Stimulated activated CD8-positive, alpha-beta memory T cell treated with anti-CD3 and anti-CD28 coated beads, Interleukin-12 subunit alpha, Interleukin-12 subunit beta, amount 100 ng/mL, for 24 hours (primary cell): ENCODE measurements around the gene GSAP.
"Not testable (repeated sequence)": the region's sequence is repeated elsewhere in the genome, so short reads cannot be mapped to it uniquely, and the experiment has no call there.

Experiments used
- DNase-seq: peaks from one replicate; pipeline ENCODE4 v3.0.0-alpha.2; 2020; ENCODE audit errors: extremely low read depth

Gene GSAP

DNA sequence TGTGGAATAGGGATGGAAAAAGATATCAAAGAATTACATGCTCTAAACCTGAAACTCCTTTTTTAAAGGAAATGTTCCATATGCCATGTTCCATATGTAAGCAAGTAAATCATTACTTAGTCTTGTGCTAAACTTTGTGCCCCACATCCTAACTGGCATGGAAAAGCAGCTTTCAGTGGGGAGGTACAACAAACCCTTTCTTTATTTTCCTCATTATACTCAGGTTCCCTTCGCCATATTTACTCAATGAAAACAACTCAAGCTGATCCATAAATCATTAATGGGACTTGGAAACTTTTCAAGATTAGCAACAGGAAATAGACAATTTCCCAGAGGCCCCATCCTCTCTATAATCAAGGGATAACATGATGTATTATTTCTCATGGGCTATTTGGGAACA lies 56.0 kb downstream of the GSAP start:
- no peak for DNase-seq

DNA sequence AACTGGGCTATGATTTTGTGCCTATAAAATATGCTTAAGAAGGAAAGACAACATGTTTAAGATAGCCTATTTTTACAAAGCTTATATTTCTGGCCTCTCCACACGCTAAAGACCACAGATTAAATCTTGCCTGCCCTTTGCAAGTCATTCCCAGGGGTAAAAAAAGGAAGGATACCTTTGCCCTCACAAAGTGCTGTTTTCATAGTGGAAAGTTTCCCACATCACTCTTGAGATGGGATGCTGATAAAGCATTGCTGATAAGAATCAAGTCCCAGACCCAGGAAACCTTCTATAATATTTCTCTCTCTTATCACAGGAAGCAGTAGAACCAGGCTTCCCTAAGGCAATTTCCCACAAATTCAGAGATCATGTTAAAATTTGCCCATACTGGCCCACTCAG lies 56.5 kb downstream of the GSAP start:
- DNase-seq = no peak

DNA sequence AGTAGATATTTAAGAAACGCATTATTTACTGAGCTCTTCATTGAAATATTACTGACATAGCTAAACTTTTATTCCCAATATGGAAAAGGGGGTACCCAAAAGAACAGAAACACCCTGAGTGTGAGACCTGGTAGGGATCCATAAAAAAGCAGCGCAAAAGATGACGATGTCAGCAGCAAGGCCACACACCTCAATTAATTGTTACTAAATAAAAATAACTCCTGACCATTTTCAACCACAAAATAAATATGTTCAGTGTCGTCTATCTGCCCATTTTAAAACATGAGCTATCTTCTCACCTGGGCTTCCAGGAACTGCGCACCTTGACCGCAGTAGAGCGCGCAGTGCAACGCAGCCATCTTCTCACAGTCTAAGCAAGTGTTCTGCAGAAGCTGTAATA lies 61.2 kb downstream of the GSAP start:
- DNase-seq = no peak

DNA sequence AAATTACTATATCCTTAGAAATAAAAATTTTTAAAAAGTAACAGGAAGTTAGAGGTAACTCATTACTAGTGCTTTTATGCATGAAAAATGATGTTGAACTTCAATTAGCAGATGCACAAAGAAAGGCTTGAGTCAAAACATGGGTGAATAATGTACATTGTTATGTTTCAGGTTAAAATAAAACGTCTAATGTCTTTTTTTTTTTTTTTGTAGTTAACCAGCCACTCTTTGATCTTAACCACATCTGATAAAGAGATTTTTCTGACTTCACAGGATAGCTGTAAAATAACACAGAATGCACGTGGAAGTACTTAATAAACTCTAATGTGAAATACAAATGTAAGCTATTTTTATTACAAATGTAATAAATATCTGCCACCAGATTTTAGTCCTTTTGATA lies 61.7 kb downstream of the GSAP start:
- no peak for DNase-seq

DNA sequence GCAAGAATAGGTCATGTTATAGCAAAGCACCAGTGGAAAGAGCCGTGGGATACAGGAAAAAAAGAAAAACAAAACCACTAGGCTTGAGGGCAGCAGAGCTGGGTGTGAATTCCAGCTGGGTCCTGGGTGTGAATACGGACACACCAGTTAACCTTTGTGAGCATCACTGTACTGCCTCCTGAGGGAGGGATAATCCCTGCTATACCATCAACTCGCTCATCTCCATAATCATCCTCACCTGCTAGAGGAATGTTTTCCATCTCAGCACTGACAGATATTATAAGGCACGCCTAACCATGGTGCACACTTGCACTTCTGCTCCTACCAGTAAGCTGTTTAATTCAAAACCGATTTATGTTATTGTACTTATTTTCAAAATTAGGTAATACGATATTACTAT lies 62.2 kb downstream of the GSAP start:
- DNase-seq = no peak

DNA sequence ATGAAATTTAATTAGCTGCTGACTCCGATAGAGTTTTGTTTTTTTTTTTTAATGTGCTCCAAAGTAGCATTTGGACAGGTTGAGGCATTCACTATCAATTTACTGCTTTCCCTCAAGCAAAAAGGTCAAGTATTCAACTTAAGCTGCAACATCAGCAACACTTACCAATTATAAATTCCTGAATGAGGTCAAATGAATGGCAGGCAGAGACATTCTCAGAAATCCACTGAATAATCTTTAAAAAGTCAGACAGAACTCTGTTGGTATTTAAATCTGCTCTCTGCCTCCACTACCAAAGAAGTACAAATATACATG lies 62.8 kb downstream of the GSAP start:
- DNase-seq = no peak

DNA sequence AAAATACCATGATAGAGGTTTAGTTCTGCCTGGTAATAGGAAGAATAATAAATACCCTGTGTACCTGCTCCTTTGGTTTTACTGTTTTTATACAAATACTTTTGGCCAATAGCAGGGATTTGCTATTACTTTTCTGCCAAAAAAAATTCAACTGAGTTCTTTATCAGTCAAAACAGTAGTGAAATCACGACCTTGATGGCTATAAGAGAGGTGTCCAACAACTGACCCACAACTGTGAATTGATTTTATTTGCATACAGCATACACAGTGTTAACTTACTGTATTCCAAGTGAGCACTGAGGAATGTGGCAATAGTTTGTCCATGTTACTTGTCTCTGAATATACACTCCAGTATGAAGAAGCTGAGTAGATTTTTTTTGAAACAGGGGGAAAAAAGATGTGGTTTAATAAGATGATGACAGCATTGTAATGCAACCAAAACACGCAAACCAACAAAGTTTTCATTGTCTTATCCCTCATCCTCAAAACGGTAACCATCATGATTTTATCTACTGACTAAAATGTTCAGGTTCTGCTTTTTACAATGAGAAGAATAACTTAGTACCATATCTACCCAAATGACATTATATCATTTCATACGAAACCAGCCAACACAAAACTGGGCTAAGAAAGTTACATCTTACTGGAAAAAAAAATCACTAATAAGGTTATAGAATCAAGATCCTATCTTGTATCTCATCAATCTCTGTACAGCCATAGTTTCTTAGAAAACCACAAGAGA lies 63.3 kb downstream of the GSAP start:
- no peak for DNase-seq

DNA sequence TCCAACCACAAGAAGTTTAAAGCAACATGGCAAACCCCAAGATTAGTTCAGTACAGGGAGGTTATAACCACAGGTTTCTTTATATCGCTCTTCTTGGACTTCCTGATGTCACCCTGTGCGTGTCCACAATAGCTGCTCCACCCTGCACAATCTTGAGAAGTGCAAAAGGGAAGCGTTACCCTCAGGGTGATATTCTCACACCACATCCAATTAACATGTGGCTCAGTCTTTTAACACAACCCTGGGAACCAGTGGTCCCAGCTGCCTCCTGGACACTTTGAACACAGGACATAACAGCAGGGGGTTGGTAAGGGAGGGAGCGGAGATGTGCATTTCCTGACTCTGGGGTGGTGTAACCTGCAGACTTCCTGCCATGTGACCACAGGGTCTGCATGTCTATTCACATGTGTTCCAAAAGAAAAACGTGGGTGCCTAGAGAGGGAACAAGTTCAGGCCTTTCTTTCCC lies 64.6 kb downstream of the GSAP start:
- DNase-seq = no peak

DNA sequence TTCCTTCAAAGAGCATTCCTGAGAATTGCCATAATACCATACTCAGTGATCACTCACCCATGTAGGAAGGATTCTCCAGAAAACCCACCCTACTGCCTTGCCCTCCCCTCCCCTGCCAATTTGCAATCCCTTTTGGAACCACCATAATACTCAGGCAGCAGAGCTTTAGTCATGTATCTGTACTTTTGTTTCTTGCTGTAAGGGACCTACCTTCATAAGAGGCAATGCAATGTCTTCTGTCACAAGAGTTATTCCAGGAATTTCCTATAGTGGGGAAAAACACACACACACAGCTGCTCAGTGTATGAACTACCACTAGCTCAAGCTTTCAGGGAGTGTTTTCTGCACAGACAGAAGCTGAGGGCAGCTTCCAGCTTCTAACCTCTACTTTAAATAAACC lies 67.0 kb downstream of the GSAP start:
- DNase-seq = no peak

DNA sequence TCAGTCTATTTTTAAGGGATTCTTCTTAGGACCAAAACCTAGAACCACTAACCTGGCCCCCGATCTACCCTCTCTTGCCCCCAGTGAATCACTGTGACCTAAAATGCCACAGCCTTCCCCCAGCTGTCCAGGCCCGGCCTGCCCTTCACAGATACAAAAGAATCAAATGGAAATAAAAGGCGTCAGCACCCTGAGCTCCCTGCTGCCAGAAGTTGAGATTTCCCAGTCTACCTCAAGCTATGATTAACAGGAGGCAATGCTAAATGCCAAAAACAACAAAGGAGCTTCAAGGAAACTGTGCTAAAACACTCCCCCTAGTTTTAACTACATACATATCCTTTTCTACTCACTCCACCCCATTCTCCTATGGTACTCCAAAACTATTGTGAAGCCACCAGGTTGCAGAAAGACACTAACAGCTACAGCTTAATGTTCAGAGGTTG lies 67.8 kb downstream of the GSAP start:
- DNase-seq = no peak

DNA sequence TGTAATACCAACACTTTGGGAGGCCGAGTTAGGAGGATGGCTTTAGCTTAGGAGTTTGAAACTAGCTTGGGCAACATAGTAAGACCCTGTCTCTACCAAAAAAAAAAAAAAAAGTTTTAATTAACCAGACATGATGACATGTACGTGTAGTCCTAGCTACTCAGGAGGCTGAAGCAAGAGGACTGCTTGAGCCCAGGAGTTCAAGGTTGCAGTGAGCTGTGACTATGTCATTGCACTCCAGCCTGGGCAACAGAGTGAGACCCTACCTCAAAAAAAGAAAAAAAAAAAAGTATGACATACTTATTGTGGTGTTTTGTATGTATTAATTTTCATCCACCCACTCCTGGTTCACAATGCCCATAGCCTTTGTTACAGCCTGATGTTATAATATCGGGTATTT lies 69.7 kb downstream of the GSAP start:
- no peak for DNase-seq

DNA sequence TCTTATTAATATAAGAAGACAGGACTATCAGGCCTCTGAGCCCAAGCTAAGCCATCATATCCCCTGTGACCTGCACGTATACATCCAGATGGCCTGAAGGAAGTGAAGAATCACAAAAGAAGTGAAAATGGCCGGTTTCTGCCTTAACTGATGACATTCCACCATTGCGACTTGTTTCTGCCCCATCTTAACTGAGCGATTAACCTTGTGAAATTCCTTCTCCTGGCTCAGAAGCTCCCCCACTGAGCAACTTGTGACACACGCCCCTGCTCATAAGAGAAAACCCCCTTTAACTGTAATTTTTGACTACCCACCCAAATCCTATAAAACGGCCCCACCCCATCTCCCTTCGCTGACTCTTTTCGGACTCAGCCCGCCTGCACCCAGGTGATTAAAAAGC lies 70.7 kb downstream of the GSAP start:
- not testable (repeated sequence) for DNase-seq

DNA sequence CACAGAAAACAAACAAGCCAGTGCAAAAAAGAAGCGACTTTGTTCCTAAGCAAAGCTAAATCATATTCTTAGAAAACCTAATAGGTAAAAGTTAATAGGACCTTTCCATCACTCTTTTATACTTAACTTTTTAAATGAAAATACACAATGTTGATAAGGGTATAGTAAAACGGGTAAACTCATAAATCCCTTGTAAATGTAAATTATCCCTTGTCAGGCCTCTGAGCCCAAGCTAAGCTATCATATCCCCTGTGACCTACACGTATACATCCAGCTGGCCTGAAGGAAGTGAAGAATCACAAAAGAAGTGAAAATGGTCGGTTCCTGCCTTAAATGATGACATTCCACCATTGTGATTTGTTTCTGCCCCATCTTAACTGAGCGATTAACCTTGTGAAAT lies 76.4 kb downstream of the GSAP start:
- no peak for DNase-seq

DNA sequence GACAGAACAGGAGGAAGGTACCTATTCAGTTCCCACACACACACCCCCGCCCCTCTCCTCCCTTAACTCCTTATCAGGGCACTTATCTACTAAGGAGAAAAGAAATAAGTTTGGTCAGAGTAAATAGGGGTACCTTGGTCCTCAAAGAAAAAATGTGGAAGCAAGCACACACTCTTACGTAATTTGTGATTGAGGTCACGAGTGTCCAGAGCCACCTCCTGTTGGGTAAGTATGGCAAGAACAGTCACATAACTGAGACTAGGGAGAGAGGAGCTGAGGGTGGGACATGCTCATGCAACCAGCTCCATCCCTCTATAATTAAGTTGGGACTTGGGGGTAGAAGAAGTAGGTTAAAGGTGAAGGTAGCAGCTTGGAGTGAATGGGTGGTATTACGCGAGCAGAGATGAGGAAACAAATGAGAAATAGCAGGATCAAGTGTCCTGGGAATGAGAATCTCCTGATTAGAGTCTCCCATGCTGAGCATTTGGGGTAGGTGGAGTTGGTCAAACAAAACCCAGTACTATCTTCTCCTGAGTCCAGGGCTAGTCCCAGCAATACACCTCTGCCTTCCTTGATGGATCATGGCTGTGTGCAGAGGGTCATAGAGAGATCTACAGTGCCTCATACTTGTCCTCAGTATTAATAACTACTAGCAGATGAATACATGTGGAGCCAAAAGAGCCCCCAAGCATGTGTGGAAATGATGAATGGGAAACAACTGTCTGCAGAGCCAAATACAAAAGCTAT lies 77.1 kb downstream of the GSAP start:
- DNase-seq = no peak

DNA sequence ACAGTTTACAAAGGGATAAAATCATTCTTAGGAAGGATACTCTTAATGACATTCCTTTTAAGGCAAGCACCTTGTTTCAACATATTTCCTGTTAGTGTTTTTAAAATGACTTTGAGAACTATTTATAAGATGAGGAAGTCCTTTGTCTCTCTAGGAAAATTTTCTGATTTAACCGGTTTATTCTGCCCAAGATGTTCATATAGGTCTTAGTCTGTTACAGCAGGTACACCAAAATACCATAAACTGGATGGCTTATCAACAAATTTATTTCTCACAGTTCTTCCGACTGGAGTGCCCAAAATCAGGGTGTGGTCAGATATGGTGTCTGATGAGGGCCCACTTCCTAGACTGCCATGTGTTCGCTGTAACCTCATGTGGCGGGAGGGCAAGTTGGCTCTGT lies 77.9 kb downstream of the GSAP start:
- DNase-seq = no peak

DNA sequence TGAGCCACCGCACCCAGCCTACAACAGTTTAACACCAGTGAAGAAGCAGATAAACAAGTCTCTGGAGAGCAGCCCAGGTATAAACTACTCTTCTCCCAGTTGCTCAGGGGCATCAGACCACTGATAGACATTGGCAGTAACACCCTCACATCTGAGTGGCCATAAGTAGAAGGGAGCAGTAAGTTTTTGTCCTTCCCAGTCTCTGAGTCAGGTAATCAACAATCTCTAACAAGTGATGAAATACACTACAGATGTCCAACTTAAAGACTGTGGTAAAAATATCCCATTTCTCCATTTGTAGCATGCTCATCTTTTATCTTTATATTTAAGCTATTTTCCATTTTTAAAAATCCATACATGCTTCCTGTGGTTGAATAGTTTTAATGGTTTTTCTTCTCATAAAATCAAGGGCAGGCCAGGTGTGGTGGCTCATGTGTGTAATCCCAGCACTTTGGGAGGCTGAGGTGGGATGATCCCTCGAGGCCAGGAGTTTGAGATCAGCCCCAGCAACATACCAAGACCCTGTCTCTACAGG lies 78.6 kb downstream of the GSAP start:
- DNase-seq = no peak

DNA sequence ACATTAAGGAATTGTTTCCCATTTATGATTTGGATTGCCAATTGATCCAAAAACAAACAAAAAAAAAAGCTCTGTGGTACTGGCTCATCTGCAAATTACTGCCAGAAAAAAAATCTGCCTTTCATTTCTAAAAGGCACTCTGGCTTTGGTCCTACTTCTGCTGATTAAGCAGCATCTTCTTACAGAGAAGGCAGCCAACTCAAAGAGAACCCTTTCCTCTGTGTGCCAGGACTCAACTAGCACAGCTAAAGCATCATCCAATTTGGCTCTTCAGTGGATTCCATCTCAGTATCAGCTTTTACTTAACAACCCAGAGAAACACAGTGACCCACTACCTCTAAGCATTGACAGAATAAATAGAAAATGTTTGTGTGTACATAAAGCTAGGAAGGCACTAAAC lies 80.6 kb downstream of the GSAP start:
- no peak for DNase-seq

DNA sequence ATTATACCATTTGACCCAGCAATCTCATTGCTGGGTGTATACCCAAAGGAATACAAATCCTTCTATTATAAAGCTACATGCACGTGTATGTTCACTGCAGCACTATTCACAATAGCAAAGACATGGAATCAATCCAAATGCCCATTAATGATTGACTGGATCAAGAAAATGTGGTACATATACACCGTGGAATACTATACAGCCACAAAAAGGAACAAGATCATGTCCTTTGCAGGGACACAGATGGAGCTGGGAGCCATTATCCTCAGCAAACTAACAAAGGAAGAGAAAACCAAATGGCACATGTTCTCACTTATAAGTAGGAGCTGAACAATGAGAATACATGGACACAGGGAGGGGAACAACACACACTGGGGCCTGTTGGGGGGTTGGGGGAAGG lies 82.1 kb downstream of the GSAP start:
- not testable (repeated sequence) for DNase-seq

DNA sequence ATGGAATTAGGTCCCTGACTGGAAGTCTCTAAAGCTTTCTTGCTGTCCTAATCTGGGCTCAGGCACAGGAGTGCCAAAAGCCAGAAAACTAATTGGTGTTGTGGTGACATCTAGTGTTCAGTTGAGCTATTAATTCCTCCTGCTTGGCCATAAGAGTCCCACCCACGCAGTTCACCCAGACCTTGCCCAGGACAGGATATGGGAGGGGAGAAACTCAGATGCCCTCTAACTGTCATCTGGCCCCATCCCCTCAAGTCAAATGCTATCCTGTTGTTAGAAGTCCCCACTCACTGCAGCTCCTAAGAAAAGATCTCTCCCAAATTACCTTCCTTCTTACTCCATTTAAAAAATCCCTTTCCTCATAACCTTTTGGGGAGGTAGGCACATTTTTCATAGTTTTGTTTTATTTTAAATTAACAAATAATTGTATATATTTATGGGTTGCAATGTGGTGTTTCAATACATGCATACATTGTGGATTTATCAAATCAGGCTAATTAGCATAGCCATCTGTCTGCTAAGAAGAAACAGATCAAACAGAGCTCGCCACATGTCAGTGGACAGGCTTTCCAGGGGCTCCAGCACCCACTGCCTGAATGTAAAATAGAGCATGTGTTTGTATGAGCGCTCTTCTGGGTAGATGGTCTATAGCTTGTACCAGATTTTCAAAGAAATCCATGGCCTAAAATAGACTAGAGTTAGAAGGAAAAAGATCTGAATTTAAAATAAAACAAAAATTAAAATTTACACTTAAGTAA lies 84.0 kb downstream of the GSAP start:
- DNase-seq = no peak

DNA sequence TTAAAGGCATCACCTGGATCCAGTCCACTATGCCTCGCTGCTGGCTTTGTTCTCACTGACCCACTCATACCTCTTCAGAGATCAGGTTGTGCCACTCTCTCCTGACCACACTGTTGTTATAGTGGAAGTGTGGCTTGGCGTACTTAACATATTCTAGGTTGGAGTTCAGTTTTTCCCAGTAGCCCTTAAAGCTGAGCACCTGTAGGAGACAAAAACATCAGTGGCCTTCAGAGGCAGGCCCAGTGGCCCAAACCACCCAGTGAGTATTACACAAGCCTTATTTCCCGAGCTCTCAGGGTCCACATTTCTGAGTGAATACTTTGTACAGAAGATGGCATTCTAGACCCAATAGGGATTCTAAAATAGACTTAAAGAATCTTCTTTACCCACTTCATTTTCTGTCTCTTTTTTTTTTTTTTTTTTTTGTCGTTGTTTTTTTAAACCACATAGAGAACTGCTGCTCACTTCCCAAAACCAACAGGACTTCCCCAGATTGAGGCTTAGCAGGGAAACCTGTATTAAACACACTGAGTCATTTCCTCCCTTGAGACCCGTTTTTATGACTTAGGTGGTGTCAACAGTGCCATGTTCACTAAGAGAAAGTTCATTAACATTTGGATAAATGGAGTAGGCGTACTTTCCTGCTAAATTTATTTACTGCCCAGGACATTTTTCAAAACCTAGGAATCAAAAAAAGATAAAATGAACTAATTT lies 85.8 kb downstream of the GSAP start:
- no peak for DNase-seq

DNA sequence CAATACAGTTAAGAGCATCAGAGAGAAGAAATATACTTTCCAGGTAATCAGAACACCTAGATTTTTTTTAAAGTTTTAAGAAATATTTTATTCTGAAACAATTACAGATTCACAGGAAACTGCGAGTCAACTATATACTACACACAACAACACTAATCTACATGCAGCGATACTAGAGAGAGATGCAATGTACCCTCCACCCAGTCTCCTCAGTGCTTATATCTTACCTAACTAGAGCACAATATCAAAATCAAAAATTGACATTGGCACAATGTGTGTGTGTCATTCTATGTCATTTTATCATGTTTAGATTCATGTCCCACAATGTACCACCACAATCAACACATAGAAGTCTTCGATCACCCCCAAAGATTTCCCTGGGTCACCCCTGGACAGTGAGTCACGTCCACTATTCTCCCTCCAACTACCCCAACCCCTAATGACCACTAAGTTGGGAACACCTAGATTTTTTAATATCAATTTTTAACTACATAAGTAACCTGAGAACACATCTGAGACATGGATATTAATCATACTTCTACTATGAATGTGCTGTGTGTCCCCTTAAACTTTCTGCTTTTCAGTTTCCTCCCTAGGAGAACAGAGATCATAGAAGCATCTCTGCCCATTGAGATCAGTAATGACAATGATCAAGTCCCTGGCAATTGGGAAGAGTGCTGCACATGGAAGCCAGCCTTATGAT lies 86.5 kb downstream of the GSAP start:
- DNase-seq = no peak
